ENCODE data around the gene MUC15.

The MUC15 gene

DNA sequence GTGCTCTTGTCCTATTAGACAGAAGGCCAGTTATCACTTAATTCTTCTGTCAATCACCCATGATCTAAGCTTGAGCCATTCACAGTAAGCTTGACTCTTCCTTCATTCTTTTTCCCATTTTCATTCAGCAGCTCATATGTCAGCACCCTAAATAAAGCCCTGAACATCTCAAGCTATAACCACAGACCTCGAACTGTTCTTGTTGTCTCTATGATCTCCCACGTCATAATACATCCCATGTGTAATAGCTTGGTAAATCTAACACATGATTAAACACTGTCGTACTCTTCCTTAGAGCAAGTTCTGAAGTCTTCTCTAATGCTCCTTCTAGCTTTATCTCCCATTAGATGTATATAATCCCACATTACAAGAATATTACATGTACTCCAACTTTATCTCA lies 14.4 kb downstream of the MUC15 start:
- FAIRE-seq = no peak
- no peak for DNase-seq (ENCODE audit: insufficient read length)
- no peak for TF ChIP-seq TAF1 (IDR thresholded peaks at IDR 0.05; ENCODE audit: borderline replicate concordance, low read depth, low read length)
- no peak for TF ChIP-seq POLR2A (IDR thresholded peaks at IDR 0.05; ENCODE audit: low read depth, low read length)
- no peak for TF ChIP-seq POLR2AphosphoS5 (IDR thresholded peaks at IDR 0.05; ENCODE audit: low read depth, low read length)

DNA sequence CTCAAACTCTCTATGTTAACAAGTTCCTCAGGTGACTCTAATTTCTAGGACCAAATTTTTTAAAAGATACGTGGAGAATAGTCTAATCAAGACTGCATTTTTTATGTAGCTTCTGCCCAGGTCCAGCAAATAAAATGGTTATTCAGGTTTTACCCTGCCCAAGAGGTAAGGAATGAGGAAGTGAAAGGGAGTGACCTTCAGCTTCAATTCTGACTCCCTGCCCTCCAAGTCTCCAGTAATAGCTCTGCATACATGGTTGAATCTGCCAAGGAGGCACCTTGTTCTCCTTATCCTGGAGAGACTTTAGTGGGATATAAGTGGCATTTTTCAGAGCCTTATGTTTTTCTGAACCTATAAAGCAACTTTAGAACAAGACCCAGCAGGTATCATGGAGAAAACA lies 15.5 kb downstream of the MUC15 start:
- FAIRE-seq = peak; percentile 30
- no peak for DNase-seq (ENCODE audit: insufficient read length)
- TF ChIP-seq POLR2A (IDR thresholded peaks at IDR 0.05; ENCODE audit: low read depth, low read length) (no peak), POLR2AphosphoS5 (IDR thresholded peaks at IDR 0.05; ENCODE audit: low read depth, low read length) (no peak), TAF1 (IDR thresholded peaks at IDR 0.05; ENCODE audit: borderline replicate concordance, low read depth, low read length) (no peak)

DNA sequence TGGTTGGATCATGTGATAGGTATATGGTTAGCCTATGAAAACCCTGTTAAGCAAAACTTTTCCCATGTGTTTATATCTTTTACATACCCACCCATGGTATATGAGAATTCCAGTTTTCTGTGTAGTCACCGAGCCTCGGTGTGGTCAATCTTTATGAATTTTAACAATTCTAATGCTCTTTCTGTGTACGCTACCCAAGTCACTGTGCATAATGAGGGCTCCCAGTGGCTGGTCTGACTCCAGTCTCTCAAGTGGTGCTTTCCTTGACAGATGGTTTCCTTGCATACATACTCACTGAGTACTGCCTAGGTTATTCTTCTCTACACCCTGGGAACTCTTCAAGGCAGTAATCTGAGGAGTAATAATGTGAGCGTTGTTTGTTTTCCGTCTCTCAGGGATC lies 17.6 kb downstream of the MUC15 start:
- no peak for DNase-seq (ENCODE audit: insufficient read length)
- TF ChIP-seq POLR2AphosphoS5 (IDR thresholded peaks at IDR 0.05; ENCODE audit: low read depth, low read length) (no peak), POLR2A (IDR thresholded peaks at IDR 0.05; ENCODE audit: low read depth, low read length) (no peak), TAF1 (IDR thresholded peaks at IDR 0.05; ENCODE audit: borderline replicate concordance, low read depth, low read length) (no peak)
- no peak for FAIRE-seq

DNA sequence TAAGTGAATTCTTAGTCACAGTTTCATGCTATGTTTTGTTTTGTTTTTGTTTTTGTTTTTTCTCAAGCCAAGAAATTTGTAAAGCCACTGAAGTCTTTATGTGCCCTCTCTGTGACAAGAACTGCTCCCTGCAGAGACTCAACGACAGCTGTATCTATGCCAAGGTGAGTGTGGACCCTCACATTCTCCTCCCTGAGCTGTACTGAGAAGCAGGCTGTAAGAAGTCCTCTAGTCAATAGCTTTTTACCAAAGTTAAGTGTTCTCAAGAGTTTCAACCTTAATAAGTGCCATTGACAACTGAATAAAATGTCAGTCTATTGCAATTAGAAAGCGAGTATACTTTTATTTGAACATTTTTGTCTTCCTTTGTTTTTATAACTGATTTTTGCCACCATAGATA lies 18.9 kb downstream of the MUC15 start:
- no peak for TF ChIP-seq POLR2A (IDR thresholded peaks at IDR 0.05; ENCODE audit: low read depth, low read length)
- no peak for TF ChIP-seq TAF1 (IDR thresholded peaks at IDR 0.05; ENCODE audit: borderline replicate concordance, low read depth, low read length)
- no peak for TF ChIP-seq POLR2AphosphoS5 (IDR thresholded peaks at IDR 0.05; ENCODE audit: low read depth, low read length)
- no peak for DNase-seq (ENCODE audit: insufficient read length)
- no peak for FAIRE-seq

DNA sequence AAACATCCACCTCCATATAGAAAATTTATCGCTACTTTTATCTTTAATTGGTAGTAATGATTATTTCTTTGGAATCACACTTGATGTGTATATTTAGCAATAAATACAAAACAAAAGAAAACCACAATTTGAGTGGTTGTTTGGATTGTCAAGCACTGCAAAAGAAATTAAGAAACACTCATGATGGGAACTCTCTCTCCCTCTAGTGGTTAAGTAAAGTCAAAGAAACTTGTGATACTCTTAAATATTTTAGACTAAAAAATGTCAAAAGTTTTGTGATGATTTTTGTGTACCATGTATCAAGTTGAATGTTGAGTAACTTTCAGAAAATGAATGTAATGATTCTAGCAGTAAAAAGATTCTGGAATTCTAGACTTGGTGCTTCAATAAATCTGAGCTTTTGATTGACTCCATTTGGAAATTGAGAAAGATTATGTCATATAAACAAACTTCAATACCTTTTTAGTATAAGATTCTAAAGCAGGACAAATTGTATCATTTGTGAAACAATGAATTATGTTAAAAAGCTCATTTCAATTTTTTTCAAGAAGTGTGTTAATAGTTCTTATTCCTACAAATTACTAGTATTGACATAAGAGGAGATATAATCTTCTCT lies 20.8 kb downstream of the MUC15 start:
- TF ChIP-seq POLR2A (IDR thresholded peaks at IDR 0.05; ENCODE audit: low read depth, low read length) (no peak), TAF1 (IDR thresholded peaks at IDR 0.05; ENCODE audit: borderline replicate concordance, low read depth, low read length) (no peak), POLR2AphosphoS5 (IDR thresholded peaks at IDR 0.05; ENCODE audit: low read depth, low read length) (no peak)
- FAIRE-seq (no peak), DNase-seq (ENCODE audit: insufficient read length) (no peak)

DNA sequence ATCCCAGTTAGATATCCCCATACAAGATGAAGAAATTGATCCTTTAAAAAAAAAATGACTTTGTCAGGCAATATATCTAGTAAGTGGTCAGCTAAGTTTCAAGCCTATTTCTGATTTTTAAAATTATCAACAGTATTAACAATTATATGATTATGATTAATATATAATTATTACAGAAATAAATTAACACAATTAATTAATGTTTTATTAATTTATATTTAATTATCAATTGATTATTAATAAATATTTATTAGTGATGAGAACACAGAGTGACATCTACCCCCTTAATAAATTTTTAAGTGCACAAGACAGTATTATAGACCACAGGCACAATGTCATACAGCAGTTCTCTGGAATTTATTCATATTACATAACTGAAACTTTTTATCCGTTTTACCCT lies 22.0 kb downstream of the MUC15 start:
- FAIRE-seq = no peak
- TF ChIP-seq POLR2AphosphoS5 (IDR thresholded peaks at IDR 0.05; ENCODE audit: low read depth, low read length) (no peak), TAF1 (IDR thresholded peaks at IDR 0.05; ENCODE audit: borderline replicate concordance, low read depth, low read length) (no peak), POLR2A (IDR thresholded peaks at IDR 0.05; ENCODE audit: low read depth, low read length) (no peak)
- DNase-seq (ENCODE audit: insufficient read length) = no peak

DNA sequence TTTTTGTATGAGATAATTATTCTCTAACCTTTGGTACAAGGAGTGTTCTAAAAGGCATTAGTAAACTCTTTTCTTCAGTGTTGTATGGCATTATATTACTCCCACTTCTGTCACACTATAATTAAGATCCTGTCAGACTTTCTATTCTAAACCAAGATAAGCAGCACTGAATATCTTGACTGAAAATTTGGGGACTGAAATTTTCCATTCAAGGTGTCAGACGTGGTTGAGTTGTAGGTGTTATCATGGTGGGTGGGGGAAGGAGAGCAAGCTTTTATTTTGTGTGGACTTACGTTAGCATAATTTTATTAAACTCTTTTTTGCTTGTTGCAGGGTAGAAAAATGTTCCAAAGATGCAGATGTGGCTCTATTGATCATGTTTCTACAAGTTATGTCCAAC lies 22.9 kb downstream of the MUC15 start:
- DNase-seq (ENCODE audit: insufficient read length) (no peak), FAIRE-seq (no peak)

DNA sequence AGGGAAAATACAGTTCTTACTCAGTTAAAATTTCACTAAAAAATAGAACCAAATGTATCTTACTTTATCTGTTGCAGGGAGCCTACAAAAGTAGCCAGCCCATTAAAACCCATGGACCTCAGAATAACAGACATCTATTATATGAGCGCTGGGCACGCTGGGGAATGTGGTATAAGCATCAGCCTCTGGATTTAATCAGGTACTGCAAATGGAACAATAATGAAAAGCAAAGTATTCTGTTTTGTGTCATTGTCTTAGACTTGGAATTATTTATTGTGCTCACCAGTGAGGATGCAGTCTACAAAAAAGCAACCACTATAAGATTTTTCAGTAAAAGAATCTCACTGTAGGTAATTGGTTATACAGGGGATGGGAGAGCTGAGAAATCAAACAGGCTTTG lies 30.2 kb downstream of the MUC15 start:
- TF ChIP-seq TAF1 (IDR thresholded peaks at IDR 0.05; ENCODE audit: borderline replicate concordance, low read depth, low read length) (no peak), POLR2A (IDR thresholded peaks at IDR 0.05; ENCODE audit: low read depth, low read length) (no peak), POLR2AphosphoS5 (IDR thresholded peaks at IDR 0.05; ENCODE audit: low read depth, low read length) (no peak)
- DNase-seq (ENCODE audit: insufficient read length) = no peak
- no peak for FAIRE-seq

More for the DNA sequence above, 22.9 kb downstream of the MUC15 start:
- TF ChIP-seq TAF1 (IDR thresholded peaks at IDR 0.05; ENCODE audit: borderline replicate concordance, low read depth, low read length) = no peak
- TF ChIP-seq POLR2A (IDR thresholded peaks at IDR 0.05; ENCODE audit: low read depth, low read length) = no peak
- no peak for TF ChIP-seq POLR2AphosphoS5 (IDR thresholded peaks at IDR 0.05; ENCODE audit: low read depth, low read length)

DNA sequence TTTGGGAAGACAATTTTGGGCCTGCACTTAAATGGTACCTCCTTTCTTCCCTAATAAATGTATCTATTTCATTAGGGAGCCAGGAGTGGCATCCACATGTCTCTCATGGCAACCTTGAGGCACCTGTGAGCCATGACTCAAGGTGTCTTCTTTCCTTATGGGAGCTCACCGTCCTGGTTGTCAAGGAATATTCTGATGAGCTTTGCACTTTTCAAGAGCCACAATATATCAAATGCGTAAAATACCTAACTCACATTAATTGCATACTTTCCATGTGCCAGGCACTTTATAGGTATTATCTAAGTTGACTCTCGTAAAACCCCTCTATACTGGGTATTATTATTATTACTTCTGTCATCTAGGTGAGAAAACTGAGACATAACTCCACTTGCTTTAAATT lies 32.5 kb downstream of the MUC15 start:
- no peak for TF ChIP-seq POLR2A (IDR thresholded peaks at IDR 0.05; ENCODE audit: low read depth, low read length)
- TF ChIP-seq POLR2AphosphoS5 (IDR thresholded peaks at IDR 0.05; ENCODE audit: low read depth, low read length) = no peak
- no peak for TF ChIP-seq TAF1 (IDR thresholded peaks at IDR 0.05; ENCODE audit: borderline replicate concordance, low read depth, low read length)
- no peak for FAIRE-seq
- no peak for DNase-seq (ENCODE audit: insufficient read length)

DNA sequence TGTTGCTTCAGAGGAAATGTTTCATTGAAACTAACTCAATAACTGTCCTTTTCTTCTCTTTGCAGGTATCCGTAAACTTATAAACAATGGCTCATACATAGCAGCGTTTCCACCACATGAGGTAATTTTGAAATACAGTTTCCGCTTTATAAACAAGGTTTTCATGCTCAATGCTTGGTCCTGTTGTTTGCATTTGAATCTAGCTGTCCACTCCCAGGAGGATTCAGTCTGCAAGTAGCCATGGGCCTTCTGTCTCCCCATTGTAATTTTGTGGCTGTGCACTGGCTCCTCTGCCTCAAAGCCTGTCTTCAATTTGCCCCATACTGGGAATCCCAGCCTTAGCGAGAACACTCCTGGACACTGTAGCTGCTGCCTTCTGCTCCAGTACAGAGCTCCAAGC lies 34.7 kb downstream of the MUC15 start:
- TF ChIP-seq POLR2AphosphoS5 (IDR thresholded peaks at IDR 0.05; ENCODE audit: low read depth, low read length) (no peak), TAF1 (IDR thresholded peaks at IDR 0.05; ENCODE audit: borderline replicate concordance, low read depth, low read length) (no peak), POLR2A (IDR thresholded peaks at IDR 0.05; ENCODE audit: low read depth, low read length) (no peak)
- DNase-seq (ENCODE audit: insufficient read length) = no peak
- FAIRE-seq = no peak

DNA sequence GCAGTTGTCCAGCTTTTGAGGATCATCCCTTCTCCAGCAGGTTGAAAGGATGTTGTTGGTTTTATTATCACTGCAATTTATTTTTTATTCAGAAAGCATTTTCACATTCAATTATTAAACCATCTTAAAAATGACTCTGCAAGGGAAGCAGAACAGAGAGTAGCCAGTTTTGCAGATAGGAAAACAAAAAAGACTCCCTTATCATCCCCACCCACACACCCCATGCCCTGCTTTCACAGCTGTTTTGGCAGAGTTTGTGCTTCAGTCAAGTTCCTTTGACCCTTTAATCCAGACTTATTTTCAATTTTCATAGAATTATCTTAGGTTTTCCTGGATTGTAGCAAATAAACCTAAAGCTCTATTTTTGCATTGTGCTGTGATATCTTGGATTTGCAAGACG lies 44.4 kb downstream of the MUC15 start:
- DNase-seq (ENCODE audit: insufficient read length) (no peak), FAIRE-seq (no peak)
- TF ChIP-seq POLR2A (IDR thresholded peaks at IDR 0.05; ENCODE audit: low read depth, low read length) = no peak
- no peak for TF ChIP-seq POLR2AphosphoS5 (IDR thresholded peaks at IDR 0.05; ENCODE audit: low read depth, low read length)
- no peak for TF ChIP-seq TAF1 (IDR thresholded peaks at IDR 0.05; ENCODE audit: borderline replicate concordance, low read depth, low read length)

DNA sequence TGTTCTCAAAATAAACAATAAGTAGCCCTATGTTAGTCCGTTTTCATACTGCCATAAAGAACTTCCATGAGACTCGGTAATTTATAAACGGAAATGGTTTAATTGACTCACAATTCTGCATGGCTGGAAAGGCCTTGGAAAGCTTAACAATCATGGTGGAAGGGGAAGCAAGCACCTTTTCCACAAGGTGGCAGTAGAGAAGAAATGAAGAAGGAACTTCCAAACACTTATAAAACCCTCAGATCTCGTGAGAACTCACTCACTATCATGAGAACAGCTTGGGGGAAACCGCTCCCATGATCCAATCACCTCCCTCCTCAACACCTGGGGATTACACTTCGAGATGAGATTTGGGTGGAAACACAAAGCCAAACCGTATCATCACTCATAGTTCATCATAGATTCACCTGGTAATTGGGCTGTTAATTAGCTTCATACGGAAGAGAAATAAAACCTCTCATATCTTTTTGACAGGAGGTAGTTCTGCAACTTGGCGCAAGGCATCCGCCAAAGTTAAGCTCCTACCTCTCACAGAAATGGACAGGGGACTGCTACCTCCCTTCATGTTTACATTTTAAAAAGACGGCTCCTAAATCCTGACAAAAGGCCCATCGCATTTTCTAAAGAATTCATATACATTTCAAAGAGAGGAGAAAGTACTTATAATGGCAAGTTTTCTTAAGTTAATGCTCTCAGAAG lies 49.0 kb downstream of the MUC15 start:
- no peak for TF ChIP-seq TAF1 (IDR thresholded peaks at IDR 0.05; ENCODE audit: borderline replicate concordance, low read depth, low read length)
- DNase-seq (ENCODE audit: insufficient read length) = no peak
- FAIRE-seq = no peak
